ENCODE measurements around the gene REXO1. TPM values are rescaled to one million over a fixed set of nuclear protein-coding genes. Genes with fewer than 3 reads are reported as not detected.

The REXO1 gene
- total and polyA plus RNA-seq, 5 donors, result 12.8 to 22.1 (median 15.5) TPM

DNA sequence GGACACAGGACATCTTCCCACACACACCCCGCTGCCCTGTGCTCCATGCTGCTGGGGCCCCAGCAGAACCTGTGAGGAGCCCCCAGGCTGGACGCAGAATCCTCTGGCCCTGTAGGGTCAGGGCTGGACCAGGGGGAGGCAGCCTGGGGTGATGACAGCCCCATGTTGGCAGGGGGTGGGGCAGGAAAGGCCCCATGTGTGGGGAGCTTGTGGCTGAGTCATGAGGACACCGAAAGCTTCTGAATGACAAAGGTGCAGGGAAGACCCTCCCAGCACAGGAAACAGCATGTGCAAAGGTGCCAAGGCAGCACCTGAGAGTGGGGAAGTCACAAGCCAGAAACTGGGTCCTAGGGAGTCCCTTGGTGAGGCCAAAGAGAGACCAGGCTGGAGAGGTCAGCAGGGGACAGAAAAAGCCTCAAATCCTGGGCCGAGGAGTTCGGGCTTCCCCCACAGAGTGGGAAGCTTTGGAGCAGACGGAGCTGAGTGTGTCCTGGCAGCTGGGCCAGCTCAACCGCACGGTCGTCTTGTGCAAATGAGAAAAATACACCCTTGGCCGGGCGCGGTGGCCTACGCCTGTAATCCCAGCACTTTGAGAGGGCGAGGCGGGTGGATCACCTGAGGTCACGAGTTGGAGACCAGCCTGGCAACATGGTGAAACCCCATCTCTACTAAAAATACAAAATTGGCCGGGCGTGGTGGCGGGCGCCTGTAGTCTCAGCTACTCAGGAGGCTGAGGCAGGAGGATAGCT lies 53.7 kb downstream of the REXO1 start:
- Histone ChIP-seq H3K9me3 (ENCODE audit: control insufficient read depth, low read length) (no peaks in the 10 kb centered on the region), H3K27me3 (ENCODE audit: control insufficient read depth, insufficient read depth) (no peaks in the 10 kb centered on the region), H3K4me1 (ENCODE audit: control insufficient read depth, insufficient read depth, low read length) (no peaks in the 10 kb centered on the region), H3K4me3 (ENCODE audit: low read length) (no peak overlapping the region), H3K27ac (ENCODE audit: low read length) (no peak overlapping the region)
- ATAC-seq (no peak), DNase-seq (peak in 1 of 3 donors; percentile 31)
- intact Hi-C loops (cut with DNase I), result no loop called here
- WGBS, result 79% methylated on average over 20 of the region's 20 CpGs

DNA sequence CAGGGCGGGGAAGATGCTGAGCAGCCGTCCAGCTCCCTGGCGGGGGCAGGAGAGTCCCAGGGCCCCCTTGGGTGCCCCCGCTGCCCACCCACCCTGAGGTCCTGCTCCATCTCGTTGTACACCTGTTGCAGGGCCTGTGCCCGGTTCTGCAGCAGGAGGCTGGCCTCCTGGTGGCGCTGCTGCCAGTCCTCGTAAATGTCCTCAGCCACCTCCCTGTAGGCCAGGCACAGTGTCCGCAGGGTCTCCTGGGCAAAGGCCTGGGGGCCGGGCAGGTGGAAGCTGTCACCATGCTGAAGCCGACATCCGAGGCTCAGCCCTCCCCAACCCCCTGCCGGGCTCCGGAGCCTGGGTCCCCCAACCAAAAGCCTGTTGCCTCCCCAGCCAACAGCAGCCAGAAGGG lies 56.4 kb downstream of the REXO1 start:
- DNase-seq (peak in 1 of 3 donors; percentile 26), ATAC-seq (no peak)
- WGBS, result 75% methylated on average over 14 of the region's 14 CpGs
- H3K4me1 ChIP-seq (ENCODE audit: control insufficient read depth, insufficient read depth, low read length), result no peaks in the 10 kb centered on the region
- no peak overlapping the region for H3K27ac ChIP-seq (ENCODE audit: low read length)
- no peaks in the 10 kb centered on the region for H3K27me3 ChIP-seq (ENCODE audit: control insufficient read depth, insufficient read depth)
- intact Hi-C loops (cut with DNase I), result no loop called here
- no peaks in the 10 kb centered on the region for H3K9me3 ChIP-seq (ENCODE audit: control insufficient read depth, low read length)
- no peak overlapping the region for H3K4me3 ChIP-seq (ENCODE audit: low read length)

DNA sequence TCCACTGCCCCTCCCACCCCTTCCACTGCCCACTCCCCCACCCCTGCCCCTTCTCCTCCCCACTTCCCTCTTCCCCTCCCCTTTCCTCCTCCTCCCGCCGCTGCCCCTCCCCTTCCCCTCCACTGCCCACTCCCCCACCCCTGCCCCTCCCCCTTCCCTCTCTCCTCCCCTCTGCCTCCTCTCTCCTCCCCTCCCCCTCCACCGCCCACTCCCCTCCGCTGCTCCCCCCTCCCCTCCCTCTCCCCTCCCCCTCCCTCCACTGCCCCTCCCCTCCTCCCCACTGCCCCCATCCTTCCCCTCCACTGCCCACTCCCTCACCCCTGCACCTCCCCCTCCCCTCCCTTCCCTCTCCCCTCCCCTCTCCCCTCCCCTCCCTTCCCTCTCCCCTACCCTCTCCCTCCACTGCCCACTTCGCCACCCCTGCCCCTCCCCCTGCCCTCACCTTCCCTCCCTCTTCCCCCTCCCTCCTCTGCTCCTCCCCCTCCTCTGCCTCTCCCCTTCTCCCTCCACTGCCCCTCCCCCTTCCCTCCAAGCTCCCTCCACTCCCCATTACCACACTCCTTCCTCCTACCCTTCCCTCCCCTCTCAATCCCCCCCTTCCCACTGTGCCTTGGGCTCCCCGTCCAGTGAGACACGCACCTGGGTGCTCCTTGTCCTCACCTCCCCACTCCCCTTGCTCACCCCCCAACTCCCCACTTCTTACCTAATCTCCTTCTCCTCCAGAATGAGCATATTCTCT lies 58.1 kb downstream of the REXO1 start:
- intact Hi-C loops (cut with DNase I), result no loop called here
- peak in 1 of 3 donors; percentile 42 for DNase-seq
- WGBS, result 26% methylated on average over 5 of the region's 7 CpGs
- Histone ChIP-seq H3K9me3 (ENCODE audit: control insufficient read depth, low read length) (no peaks in the 10 kb centered on the region), H3K4me3 (ENCODE audit: low read length) (peak overlapping the region; percentile 6), H3K27ac (ENCODE audit: low read length) (no peak overlapping the region), H3K27me3 (ENCODE audit: control insufficient read depth, insufficient read depth) (no peaks in the 10 kb centered on the region), H3K4me1 (ENCODE audit: control insufficient read depth, insufficient read depth, low read length) (no peaks in the 10 kb centered on the region)
- no peak for ATAC-seq

DNA sequence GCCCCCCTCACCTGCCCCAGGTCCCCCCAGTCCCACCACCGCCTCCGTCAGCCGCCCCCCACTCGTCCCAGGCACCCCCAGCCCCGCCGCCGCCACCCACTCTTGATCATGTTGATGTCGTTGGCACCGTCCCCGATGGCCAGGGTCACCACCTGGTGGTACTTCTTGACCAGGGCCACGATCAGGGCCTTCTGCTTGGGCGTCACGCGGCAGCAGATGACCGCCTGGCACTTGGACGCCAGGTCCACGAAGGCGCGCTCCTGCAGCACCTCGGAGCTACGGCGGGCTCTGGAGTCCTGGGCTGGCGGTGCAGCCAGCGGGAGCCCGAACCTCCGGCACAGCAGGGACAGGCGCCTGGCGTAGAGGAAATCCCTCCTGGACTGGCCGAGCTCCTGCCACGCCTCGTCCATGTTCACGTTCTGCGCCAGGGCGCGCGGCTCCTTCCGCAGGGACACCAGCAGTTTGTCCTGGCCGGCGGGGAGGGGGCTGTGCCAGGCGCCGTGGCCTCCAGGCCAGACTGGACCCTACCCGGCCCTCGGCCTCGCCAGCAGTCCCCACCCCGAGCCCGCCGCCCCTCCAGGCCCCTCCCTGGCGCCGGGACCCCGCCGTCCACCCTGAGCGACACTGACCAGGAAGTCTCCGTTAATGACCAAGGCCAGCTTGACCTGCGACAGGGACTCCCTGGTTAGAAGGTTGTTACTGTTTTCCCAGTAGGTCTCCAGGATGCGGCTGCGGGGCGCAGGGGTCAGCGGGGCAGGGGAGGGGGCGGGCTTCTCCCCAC lies 58.8 kb downstream of the REXO1 start:
- Histone ChIP-seq H3K4me1 (ENCODE audit: control insufficient read depth, insufficient read depth, low read length) (no peaks in the 10 kb centered on the region), H3K27ac (ENCODE audit: low read length) (no peak overlapping the region), H3K27me3 (ENCODE audit: control insufficient read depth, insufficient read depth) (no peaks in the 10 kb centered on the region), H3K4me3 (ENCODE audit: low read length) (peak overlapping the region; percentile 6), H3K9me3 (ENCODE audit: control insufficient read depth, low read length) (no peaks in the 10 kb centered on the region)
- intact Hi-C loops (cut with DNase I), result no loop called here
- 20% methylated on average over 59 of the region's 59 CpGs for WGBS
- ATAC-seq (peak in 1 of 2 donors; percentile 39), DNase-seq (peak in 2 of 3 donors; percentile 48 to 62)

DNA sequence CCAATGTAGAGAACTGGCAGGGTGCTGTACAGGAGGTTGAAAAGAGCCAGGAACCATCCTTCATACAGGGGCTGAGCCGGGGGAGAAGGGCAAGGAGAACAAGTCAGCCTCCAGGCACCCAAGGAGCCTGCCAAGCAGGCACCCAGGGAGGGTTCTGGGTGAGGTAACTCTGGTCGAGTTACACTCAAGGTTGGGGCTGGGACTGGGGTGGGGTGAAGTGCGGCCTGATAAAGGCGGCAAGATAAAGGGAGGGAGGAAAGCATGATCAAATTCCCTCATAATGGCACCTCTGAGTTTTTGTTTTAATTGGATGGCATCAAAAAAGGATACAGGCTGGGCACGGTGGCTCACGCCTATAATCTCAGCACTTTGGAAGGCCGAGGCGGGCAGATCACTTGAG lies 61.2 kb downstream of the REXO1 start:
- Histone ChIP-seq H3K4me1 (ENCODE audit: control insufficient read depth, insufficient read depth, low read length) (no peaks in the 10 kb centered on the region), H3K27ac (ENCODE audit: low read length) (no peak overlapping the region), H3K9me3 (ENCODE audit: control insufficient read depth, low read length) (peaks cover 1% of the 10 kb centered on the region), H3K4me3 (ENCODE audit: low read length) (no peak overlapping the region), H3K27me3 (ENCODE audit: control insufficient read depth, insufficient read depth) (no peaks in the 10 kb centered on the region)
- DNase-seq, result peak in 1 of 3 donors; percentile 12
- no peak for ATAC-seq
- WGBS, result 70% methylated on average over 8 of the region's 8 CpGs
- intact Hi-C loops (cut with DNase I), result no loop called here

DNA sequence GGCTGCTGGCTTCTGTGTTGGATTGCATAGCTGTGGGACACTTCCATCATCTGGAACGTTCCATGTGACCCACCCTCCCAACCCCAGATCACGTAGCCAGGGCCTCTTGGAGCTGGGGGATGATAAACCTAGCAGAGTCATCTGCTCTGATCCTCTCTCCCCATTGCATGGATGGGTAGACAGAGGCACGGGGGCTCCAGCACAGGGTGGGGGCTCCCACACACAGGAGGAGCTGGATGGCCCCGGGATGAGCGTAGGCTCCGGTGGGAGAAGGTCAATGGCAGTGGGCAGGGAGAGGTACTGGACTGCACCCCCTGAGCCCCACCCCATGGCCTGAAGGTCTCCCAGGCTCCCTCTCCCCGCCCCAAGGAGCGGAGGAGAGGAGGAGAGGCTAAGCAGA lies 61.6 kb downstream of the REXO1 start:
- peaks cover 2% of the 10 kb centered on the region for H3K9me3 ChIP-seq (ENCODE audit: control insufficient read depth, low read length)
- H3K27ac ChIP-seq (ENCODE audit: low read length), result no peak overlapping the region
- no peaks in the 10 kb centered on the region for H3K27me3 ChIP-seq (ENCODE audit: control insufficient read depth, insufficient read depth)
- intact Hi-C loops (cut with DNase I), result no loop called here
- H3K4me1 ChIP-seq (ENCODE audit: control insufficient read depth, insufficient read depth, low read length), result no peaks in the 10 kb centered on the region
- DNase-seq (peak in 1 of 3 donors; percentile 30), ATAC-seq (no peak)
- no peak overlapping the region for H3K4me3 ChIP-seq (ENCODE audit: low read length)
- WGBS, result 86% methylated on average over 8 of the region's 8 CpGs

DNA sequence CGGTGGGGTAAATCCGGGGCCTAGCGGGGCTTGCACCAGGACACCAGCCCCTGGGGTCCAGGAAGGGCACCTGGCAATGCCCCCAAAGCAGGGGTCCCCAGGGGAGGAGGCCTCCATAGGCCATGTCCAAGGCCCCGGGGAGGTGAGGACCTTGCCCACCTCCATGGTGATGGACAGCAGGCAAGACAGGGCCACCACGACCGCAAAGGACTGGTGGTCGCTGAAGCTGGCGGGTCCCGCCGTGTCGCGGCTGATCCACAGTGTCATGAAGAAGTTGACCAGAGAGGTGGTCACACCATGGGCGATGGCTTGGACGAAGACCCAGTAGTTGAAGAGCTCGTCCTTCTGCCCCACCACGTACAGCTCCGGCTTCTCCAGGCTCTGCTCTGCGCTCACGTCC lies 63.0 kb downstream of the REXO1 start:
- DNase-seq (peak in 1 of 3 donors; percentile 22), ATAC-seq (no peak)
- 93% methylated on average over 19 of the region's 19 CpGs for WGBS
- intact Hi-C loops (cut with DNase I), result no loop called here
- Histone ChIP-seq H3K4me3 (ENCODE audit: low read length) (no peak overlapping the region), H3K27ac (ENCODE audit: low read length) (no peak overlapping the region), H3K27me3 (ENCODE audit: control insufficient read depth, insufficient read depth) (no peaks in the 10 kb centered on the region), H3K4me1 (ENCODE audit: control insufficient read depth, insufficient read depth, low read length) (no peaks in the 10 kb centered on the region), H3K9me3 (ENCODE audit: control insufficient read depth, low read length) (peaks cover 2% of the 10 kb centered on the region)

DNA sequence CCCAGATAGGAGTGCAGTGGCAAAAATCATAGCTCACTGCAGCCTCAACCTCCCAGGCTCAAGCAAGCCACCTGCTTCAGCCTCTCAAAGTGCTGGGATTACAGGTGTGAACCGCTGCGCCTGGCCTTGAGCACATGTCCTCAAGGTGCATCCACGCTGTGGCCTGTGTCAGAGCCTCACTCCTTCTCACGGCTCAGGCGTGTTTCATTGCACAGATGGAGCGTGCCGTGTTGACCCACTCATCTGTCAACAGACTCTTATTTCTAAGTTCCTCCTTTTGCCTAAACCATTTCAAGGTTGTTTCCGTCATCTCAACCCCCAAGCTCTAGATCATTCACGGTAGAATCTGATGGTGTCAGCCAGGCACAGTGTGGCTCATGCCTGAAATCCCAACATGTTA lies 64.4 kb downstream of the REXO1 start:
- Histone ChIP-seq H3K4me1 (ENCODE audit: control insufficient read depth, insufficient read depth, low read length) (no peaks in the 10 kb centered on the region), H3K4me3 (ENCODE audit: low read length) (no peak overlapping the region), H3K9me3 (ENCODE audit: control insufficient read depth, low read length) (peaks cover 2% of the 10 kb centered on the region), H3K27me3 (ENCODE audit: control insufficient read depth, insufficient read depth) (no peaks in the 10 kb centered on the region), H3K27ac (ENCODE audit: low read length) (no peak overlapping the region)
- intact Hi-C loops (cut with DNase I), result no loop called here
- ATAC-seq, result no peak
- DNase-seq, result peak in 1 of 3 donors; percentile 21
- 83% methylated on average over 9 of the region's 9 CpGs for WGBS

DNA sequence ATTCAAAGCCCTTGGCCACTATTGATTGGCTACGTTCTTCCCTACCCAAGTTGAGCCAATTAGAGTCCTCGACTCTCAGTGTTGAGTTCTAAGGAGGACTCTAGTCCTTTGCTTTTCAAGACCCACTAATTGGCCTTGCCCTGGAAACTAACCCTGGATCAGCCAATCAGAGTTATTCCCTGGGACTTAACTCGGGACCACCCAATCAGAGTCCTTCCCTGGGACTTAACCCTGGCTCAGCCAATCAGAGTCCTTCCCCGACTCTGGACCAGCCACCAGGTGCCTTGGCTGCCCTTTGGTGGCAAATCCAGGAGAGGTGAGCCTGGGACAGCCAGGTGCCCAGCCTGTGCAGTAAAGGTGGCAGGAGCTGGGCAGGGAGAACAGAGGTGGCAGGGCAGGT lies 64.9 kb downstream of the REXO1 start:
- DNase-seq (peak in 1 of 3 donors; percentile 6), ATAC-seq (no peak)
- Histone ChIP-seq H3K9me3 (ENCODE audit: control insufficient read depth, low read length) (peaks cover 2% of the 10 kb centered on the region), H3K4me1 (ENCODE audit: control insufficient read depth, insufficient read depth, low read length) (no peaks in the 10 kb centered on the region), H3K4me3 (ENCODE audit: low read length) (no peak overlapping the region), H3K27ac (ENCODE audit: low read length) (no peak overlapping the region), H3K27me3 (ENCODE audit: control insufficient read depth, insufficient read depth) (no peaks in the 10 kb centered on the region)
- intact Hi-C loops (cut with DNase I), result no loop called here
- 91% methylated on average over 4 of the region's 4 CpGs for WGBS

DNA sequence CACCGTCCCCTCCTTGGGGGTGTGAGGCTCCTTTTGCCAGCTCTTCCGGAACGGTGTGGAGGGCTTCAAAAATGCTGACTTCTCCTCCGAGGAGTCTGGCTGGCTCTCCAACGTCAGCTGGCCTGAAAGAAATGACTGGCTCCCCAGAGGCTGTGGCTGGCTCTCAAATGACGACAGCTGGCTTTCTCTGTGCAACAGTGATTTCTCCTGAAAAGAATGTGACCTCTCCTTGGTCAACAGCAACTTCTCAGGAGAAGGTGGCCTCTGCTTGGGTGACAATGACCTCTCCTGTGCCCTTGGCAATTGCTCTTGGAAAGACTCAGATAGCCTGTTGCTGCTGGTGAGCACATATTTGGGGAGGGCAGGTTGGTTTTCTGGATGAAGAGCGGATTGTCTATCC lies 65.8 kb downstream of the REXO1 start:
- no peak for ATAC-seq
- H3K27ac ChIP-seq (ENCODE audit: low read length), result no peak overlapping the region
- intact Hi-C loops (cut with DNase I), result no loop called here
- no peak for DNase-seq
- H3K4me3 ChIP-seq (ENCODE audit: low read length), result no peak overlapping the region
- H3K9me3 ChIP-seq (ENCODE audit: control insufficient read depth, low read length), result peaks cover 2% of the 10 kb centered on the region
- no peaks in the 10 kb centered on the region for H3K27me3 ChIP-seq (ENCODE audit: control insufficient read depth, insufficient read depth)
- H3K4me1 ChIP-seq (ENCODE audit: control insufficient read depth, insufficient read depth, low read length), result no peaks in the 10 kb centered on the region
- 64% methylated on average over 7 of the region's 7 CpGs for WGBS
